SK-N-SH treated with all-trans-retinoic acid at 6 μM for 48 hours (cell line): ENCODE data around the gene UBA1.

ENCODE experiments used
- CREB5 ChIP-seq: fragments of 250-450 bp; sonication (Bioruptor Pico); IDR thresholded peaks from 2 replicates; pipeline ENCODE4 v1.5.1; 2020; ENCODE audit warnings: low read depth, mild to moderate bottlenecking, moderate library complexity
- PATZ1 ChIP-seq: fragments of 250-450 bp; sonication (Bioruptor Pico); IDR thresholded peaks from 2 replicates; pipeline ENCODE4 v1.8.0; 2020; ENCODE audit warnings: mild to moderate bottlenecking, moderate library complexity, borderline replicate concordance
- SNAI2 ChIP-seq: fragments of 250-450 bp; sonication (Bioruptor Pico); IDR thresholded peaks from 2 replicates; pipeline ENCODE4 v1.5.0; 2020; ENCODE audit warnings: mild to moderate bottlenecking, moderate library complexity
- ZFP30 ChIP-seq: fragments of 450-650 bp; formaldehyde crosslinking; IDR thresholded peaks from 2 replicates; pipeline ENCODE4 v1.5.0; 2022; ENCODE audit warnings: mild to moderate bottlenecking, moderate library complexity
- TF ChIP-seq, protein P1 (sequence below): fragments of 250-450 bp; sonication (Bioruptor Pico); IDR thresholded peaks from 2 replicates; pipeline ENCODE4 v1.5.0; 2020; ENCODE audit warnings: mild to moderate bottlenecking, moderate library complexity

- TF ChIP-seq PATZ1 (no peak), SNAI2 (CRISPR knock-in tag) (no peak), ZFP30 (CRISPR knock-in tag) (no peak), CREB5 (CRISPR knock-in tag) (no peak)
- TF ChIP-seq, protein P1, sequence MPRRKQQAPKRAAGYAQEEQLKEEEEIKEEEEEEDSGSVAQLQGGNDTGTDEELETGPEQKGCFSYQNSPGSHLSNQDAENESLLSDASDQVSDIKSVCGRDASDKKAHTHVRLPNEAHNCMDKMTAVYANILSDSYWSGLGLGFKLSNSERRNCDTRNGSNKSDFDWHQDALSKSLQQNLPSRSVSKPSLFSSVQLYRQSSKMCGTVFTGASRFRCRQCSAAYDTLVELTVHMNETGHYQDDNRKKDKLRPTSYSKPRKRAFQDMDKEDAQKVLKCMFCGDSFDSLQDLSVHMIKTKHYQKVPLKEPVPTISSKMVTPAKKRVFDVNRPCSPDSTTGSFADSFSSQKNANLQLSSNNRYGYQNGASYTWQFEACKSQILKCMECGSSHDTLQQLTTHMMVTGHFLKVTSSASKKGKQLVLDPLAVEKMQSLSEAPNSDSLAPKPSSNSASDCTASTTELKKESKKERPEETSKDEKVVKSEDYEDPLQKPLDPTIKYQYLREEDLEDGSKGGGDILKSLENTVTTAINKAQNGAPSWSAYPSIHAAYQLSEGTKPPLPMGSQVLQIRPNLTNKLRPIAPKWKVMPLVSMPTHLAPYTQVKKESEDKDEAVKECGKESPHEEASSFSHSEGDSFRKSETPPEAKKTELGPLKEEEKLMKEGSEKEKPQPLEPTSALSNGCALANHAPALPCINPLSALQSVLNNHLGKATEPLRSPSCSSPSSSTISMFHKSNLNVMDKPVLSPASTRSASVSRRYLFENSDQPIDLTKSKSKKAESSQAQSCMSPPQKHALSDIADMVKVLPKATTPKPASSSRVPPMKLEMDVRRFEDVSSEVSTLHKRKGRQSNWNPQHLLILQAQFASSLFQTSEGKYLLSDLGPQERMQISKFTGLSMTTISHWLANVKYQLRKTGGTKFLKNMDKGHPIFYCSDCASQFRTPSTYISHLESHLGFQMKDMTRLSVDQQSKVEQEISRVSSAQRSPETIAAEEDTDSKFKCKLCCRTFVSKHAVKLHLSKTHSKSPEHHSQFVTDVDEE (CRISPR knock-in tag) = no peak
These were observed 22.8 kb downstream of the UBA1 start for GRCh38 chrX:47216393-47216925.
